Stimulated activated CD8-positive, alpha-beta memory T cell treated with anti-CD3 and anti-CD28 coated beads, Interleukin-2, amount 100 ng/mL, for 1 hour (primary cell): ENCODE measurements around the gene TSN.
"Not testable (repeated sequence)": the region's sequence is repeated elsewhere in the genome, so short reads cannot be mapped to it uniquely, and the experiment has no call there.

Experiments
- DNase-seq, 2 donors: peaks; one replicate each; pipeline ENCODE4 v3.0.0-alpha.2; 2020; ENCODE audit warnings: low read depth in 2 of 2

TSN gene

DNA sequence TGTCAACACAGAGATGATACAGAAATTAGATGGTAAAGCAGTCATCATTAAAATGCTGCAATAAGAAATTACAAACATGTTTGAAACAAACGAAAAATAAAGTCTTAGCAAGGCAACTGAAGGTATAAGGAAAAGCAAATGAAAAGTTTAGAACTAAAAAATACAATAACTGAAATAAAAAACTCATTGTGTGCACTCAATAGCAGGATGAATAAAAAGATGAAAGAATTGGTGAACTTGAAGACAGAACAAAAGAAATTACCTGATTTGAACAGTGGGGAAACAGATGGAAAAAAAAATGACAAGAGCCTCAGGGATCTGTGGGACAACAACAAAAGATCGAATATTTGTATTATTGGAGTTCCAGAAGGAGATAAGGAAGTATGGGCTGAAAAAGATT is 46.5 kb downstream of the TSN start:
- DNase-seq: no peak

DNA sequence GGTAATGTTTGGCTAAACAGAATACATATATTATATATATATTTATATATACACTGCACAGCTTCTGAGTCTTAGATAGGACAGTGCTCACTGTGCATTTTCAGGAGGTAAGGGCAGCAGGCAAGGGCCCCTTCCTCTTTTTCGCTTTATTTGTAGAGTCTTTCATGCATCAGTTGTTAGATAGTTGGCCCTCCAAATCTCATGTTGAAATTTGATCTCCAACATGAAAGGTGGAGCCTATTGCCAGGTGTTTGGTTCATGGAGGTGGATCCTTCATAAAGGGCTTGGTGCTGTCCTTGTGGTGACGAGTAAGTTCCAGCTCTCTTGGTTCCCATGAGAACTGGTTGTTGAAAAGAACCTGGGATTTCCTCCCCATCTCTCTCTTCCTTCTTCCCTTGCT is 48.1 kb downstream of the TSN start:
- no peak for DNase-seq

DNA sequence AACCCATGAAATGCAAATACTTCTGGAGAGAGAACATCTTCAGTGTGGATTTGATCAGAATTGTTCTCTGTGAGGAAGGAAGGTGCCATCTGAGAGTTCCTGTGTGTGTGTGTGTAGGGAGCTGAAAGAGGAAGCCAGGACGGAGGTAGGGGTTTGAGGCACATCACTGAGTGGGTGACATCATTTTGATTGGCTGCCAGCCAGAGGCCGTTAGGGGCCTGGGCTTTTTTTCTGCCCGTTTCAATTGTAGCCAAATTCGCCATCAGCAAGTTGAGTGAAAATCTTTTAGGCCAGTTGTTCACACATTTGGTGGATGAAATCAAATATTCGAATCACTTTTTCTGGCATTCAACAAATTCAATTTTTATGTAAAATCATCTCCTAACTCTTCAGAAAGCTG is 48.9 kb downstream of the TSN start:
- no peak for DNase-seq

DNA sequence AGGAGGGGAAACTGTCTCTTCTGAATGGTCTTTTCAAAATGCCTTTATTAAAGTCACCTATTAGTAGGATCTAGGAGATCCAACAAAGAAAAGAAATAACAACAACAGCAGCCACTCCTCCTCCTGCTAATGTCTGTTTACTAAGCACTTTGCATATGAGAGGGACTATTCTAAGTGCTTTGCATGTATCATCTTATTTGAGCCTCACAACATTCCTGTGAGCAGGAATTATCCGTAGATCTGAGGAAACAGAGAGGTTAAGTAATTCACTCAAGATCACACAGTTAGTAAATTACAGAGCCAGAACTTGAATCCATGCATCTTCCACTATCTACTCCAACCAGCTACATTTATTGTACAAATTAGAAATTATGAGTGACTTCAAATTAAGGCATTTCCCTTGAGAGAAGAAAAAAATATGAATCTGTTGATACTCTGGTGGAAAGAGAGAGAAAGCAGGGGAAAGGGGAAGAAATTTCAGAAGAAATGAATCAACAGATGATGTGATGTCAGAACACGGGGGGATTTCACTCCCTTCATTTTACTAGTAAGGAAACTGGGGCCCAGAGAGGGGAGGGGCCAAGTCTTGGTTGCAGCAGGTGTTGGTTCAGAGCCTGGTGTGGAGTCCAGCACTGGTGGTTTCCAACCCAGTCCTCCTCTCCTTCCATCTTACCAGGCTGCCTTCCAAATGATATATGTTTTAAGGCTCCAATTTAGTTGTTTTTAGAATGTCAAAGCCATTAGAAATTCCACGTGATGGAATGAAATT is 49.7 kb downstream of the TSN start:
- no peak for DNase-seq

DNA sequence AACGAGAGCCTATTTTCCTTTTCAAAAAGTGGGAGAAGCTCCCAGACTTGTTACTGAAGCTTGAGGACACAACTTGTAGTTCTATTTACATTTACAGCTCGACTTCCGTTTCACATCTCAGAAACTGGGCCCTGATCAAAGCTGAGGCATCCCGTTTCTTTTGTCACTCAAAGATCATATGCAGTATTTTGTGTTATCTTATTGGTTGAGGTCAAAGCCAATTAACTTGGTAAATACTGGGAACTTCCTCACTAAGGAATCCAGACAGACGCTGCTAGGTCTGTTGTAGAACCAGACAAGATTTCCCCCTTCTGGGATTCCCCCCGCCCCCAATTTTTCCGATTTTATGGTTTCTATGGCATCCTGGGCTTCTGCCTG is 50.3 kb downstream of the TSN start:
- no peak for DNase-seq

DNA sequence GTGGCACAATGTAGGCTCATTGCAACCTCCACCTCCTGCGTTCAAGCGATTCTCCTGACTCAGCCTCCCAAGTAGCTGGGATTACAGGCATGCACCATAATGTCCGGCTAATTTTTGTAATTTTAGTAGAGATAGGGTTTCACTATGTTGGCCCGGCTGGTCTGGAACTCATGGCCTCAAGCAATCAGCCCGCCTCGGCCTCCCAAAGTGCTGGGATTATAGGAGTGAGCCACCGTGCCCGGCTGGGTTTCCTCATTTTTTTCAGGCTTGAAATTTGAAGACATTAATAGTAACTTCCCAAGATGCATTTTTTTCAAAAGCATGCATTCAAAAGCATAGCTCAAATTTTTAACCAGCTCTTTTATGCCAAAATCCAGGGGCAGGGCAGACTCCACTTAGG is 52.3 kb downstream of the TSN start:
- DNase-seq: not testable (repeated sequence)

DNA sequence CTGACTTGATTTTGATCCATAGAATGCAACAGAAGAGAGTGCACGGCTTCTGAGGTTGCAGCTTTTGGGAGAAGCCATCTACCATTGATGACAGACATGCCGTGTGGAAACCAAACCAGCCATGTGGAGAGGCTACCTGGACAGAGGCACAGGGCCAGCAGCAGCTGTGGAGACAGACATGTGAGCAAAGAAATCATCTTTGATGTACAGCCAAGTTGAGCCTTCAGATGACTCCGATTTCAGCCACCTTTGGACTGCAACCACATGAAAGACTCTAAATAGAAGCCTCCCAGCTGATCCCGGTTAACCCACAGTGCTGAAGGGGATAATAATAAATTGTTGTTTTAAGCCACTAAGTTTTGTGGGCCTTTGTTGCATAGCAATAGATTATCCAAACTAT is 54.2 kb downstream of the TSN start:
- DNase-seq: no peak

DNA sequence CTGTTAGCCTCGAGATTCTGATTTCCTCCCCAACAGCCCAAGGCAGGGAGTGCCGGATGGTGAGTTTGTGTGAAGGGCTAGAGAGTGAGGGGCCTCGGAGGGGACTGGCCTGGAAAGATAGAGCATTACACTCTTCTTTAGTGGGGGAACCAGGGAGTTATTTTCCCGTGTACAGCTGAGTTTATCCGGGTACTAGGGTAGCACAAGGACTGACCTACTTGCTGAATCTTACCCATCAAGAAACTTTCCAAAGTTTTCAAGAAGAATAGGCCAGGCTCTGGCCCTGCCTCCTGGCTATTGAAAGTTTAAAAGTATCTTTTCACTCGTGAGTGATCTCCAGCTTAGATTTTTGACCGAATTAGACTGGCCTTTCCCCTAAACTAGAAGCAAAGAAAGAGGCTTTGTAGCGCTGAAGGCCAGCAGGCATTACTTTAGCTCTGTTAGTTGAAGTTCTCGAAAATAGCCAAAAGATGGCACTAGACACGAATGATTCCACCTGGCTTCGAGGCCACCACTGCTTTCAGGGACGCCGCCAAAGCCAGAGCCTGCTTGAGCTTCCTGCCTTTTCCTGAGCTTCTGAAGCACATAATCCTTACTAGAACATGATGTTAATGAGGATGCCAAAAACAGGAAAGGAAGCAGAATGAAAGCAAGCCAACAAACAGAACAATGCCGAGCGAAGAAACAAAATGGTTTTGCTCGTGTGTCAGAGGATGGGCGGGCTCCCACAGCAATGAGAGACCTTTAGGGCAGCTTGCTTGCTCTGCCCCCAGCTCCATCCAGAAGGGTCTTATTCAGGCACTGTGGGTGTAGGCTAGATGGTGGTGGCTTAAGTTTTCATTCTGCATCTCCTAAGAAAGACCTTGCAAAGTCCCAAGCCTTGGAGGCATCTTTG is 55.8 kb downstream of the TSN start:
- DNase-seq: no peak

DNA sequence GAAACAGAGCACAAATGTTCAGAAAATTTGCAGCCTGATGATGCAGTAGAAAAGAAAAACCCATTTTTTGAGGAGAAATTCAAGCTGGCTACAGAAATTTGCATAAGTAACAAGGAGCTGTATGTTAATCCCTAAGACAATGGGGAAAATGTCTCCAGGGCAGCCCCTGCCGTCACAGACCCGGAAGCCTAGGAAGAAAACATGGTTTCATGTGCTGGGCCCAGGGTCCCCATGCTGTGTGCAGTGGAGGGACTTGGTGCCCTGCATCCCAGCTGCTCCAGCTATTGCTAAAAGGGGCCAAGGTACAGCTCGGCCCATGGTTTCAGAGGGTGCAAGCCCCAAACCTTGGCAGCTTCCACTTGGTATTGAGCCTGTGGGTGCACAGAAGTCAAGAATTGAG is 57.6 kb downstream of the TSN start:
- not testable (repeated sequence) for DNase-seq

DNA sequence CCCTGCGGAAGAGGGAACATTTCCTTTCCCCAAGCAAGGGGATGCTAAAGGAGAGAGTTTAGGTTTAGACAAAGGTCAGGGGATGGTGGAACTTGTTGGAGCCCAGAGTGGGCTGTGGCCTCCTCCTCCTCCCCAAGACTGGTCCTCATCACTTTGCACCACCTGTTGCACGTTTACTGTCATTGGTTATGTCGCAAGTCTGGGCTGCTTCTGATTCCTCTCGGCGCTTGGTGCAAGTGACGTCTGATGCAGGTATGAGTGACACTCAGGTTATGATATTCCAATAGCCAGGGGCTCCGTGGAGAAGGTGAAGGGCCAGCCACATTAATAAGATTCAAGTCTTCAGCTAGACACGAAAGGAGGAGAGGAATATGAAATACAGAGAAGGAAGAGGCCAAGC is 59.8 kb downstream of the TSN start:
- DNase-seq: no peak

DNA sequence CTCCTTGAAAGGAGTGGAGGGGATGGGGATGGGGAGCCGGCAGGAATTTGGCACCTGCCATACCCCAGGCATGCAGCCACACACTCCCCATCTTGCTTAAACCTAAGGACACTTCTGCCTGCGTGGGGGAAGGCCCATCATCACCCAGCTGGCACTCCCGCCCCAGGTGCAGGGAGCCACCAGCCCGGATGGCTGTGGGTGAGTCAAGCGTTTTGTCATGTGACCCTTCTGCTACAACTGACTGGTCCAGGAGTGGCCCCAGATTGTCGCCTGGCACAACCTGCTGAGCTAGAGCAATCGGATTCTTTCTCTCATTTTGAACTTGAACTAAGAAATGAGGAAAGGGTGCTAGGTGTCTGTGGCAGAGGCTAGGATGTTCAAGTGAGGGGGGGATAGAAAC is 61.3 kb downstream of the TSN start:
- no peak for DNase-seq

DNA sequence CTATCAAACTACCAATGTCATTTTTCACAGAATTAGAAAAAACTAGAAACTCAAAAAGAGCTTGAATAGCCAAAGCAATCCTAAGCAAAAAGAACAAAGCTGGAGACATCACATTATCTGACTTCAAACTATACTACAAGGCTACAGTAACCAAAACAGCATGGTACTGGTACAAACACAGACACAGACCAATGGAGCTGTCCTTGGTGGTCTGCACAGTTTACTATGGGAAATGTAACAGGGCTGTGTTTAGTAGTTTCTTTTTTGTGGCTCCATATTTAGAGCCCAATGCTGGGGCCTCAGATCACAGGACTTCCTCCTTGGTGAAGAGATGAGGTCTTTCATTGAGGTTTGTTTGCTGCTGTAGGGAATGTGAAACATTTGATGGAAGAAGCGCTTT is 61.9 kb downstream of the TSN start:
- DNase-seq: not testable (repeated sequence)
